Vagina (tissue), 2 donors: ENCODE measurements around the gene R3HDM4.

ENCODE experiments used
- POLR2AphosphoS5 ChIP-seq, 2 donors: sonication (generic); formaldehyde crosslinking; IDR thresholded peaks; one replicate each; pipeline ENCODE4 v1.9.0; 2017; ENCODE audit warnings: antibody characterized with exemption in 2 of 2, mild to moderate bottlenecking in 2 of 2, low read depth in 1 of 2; ENCODE audit not compliant: insufficient read depth in 1 of 2
- TF ChIP-seq, protein P1 (sequence below), 3 experiments: fragments of 450-650 bp in 2 of 3; fragments of 200-600 bp in 1 of 3; sonication (generic) in 1 of 3; IDR thresholded peaks; one replicate each; pipeline ENCODE4 v1.5.1; 2017 to 2019; ENCODE audit warnings: antibody characterized with exemption in 3 of 3, mild to moderate bottlenecking in 2 of 3, moderate library complexity in 2 of 3

- TF ChIP-seq, protein P1, sequence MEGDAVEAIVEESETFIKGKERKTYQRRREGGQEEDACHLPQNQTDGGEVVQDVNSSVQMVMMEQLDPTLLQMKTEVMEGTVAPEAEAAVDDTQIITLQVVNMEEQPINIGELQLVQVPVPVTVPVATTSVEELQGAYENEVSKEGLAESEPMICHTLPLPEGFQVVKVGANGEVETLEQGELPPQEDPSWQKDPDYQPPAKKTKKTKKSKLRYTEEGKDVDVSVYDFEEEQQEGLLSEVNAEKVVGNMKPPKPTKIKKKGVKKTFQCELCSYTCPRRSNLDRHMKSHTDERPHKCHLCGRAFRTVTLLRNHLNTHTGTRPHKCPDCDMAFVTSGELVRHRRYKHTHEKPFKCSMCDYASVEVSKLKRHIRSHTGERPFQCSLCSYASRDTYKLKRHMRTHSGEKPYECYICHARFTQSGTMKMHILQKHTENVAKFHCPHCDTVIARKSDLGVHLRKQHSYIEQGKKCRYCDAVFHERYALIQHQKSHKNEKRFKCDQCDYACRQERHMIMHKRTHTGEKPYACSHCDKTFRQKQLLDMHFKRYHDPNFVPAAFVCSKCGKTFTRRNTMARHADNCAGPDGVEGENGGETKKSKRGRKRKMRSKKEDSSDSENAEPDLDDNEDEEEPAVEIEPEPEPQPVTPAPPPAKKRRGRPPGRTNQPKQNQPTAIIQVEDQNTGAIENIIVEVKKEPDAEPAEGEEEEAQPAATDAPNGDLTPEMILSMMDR (IDR thresholded peaks at IDR 0.05), result no peak
- no peak for TF ChIP-seq POLR2AphosphoS5 (IDR thresholded peaks at IDR 0.05; ENCODE audit: insufficient read depth in 1 of 2, low read depth in 1 of 2)
These were observed 25.4 kb upstream of the R3HDM4 start for GRCh38 chr19:938233-938923.
